RWPE2 (cell line): ENCODE data around the gene PIBF1.

Experiments
- ATAC-seq: fragments of 200-7000 bp; cut with Tn5 transposase; 3 replicates; pipeline ENCODE4 v1.9.1; 2021; ENCODE audit warnings: low read depth
- DNase-seq: peaks from one replicate; pipeline ENCODE4 v3.0.0-alpha.2; 2020; ENCODE audit warnings: low spot score
- H3K27ac ChIP-seq: fragments of 450-650 bp; 2 replicates; pipeline ENCODE4 v1.5.1; 2017; ENCODE audit warnings: mild to moderate bottlenecking; ENCODE audit not compliant: poor library complexity, severe bottlenecking
- H3K27me3 ChIP-seq: fragments of 250-450 bp; sonication (Bioruptor Pico); 2 replicates; pipeline ENCODE4 v1.5.1; 2021; ENCODE audit warnings: mild to moderate bottlenecking, moderate library complexity; ENCODE audit not compliant: insufficient read depth, poor library complexity, severe bottlenecking
- H3K36me3 ChIP-seq: fragments of 250-450 bp; sonication (Bioruptor Pico); 2 replicates; pipeline ENCODE4 v1.5.1; 2020; ENCODE audit warnings: low read depth, mild to moderate bottlenecking, moderate library complexity
- H3K4me1 ChIP-seq: fragments of 250-450 bp; sonication (Bioruptor Pico); 2 replicates; pipeline ENCODE4 v1.5.1; 2021; ENCODE audit warnings: mild to moderate bottlenecking, moderate library complexity; ENCODE audit not compliant: insufficient read depth, poor library complexity, severe bottlenecking
- H3K4me3 ChIP-seq: fragments of 250-450 bp; sonication (Bioruptor Pico); 2 replicates; pipeline ENCODE4 v1.5.1; 2021; ENCODE audit warnings: mild to moderate bottlenecking, moderate library complexity; ENCODE audit not compliant: severe bottlenecking
- H3K9me3 ChIP-seq: fragments of 250-450 bp; sonication (Bioruptor Pico); 2 replicates; pipeline ENCODE4 v1.5.1; 2021; ENCODE audit warnings: mild to moderate bottlenecking, moderate library complexity; ENCODE audit not compliant: severe bottlenecking
- CTCF ChIP-seq: fragments of 450-650 bp; IDR thresholded peaks from one replicate; pipeline ENCODE4 v1.5.1; 2017; ENCODE audit warnings: mild to moderate bottlenecking, moderate library complexity; ENCODE audit not compliant: poor library complexity, severe bottlenecking

PIBF1 gene

GRCh38 chr13:72754111-72754510 is 27.8 kb upstream of the PIBF1 start:
- H3K4me3 ChIP-seq = no peak overlapping the region
- H3K27ac ChIP-seq = no peak overlapping the region
- no peak for TF ChIP-seq CTCF
- H3K4me1 ChIP-seq = no peaks in the 10 kb centered on the region
- ATAC-seq (no peak), DNase-seq (no peak)
- H3K27me3 ChIP-seq = no peaks in the 10 kb centered on the region
- H3K36me3 ChIP-seq = peaks cover 94% of the 10 kb centered on the region
- H3K9me3 ChIP-seq = no peaks in the 10 kb centered on the region

- H3K36me3 ChIP-seq = peaks cover 95% of the 10 kb centered on the region
- H3K27me3 ChIP-seq = no peaks in the 10 kb centered on the region
- TF ChIP-seq CTCF = no peak
- H3K9me3 ChIP-seq = no peaks in the 10 kb centered on the region
- no peak overlapping the region for H3K27ac ChIP-seq
- no peaks in the 10 kb centered on the region for H3K4me1 ChIP-seq
- no peak overlapping the region for H3K4me3 ChIP-seq
- ATAC-seq = no peak
- DNase-seq = no peak
Observed at GRCh38 chr13:72757792-72758535, 24.0 kb upstream of the PIBF1 start.

- H3K36me3 ChIP-seq = peaks cover 93% of the 10 kb centered on the region
Observed at GRCh38 chr13:72760189-72760588, 21.7 kb upstream of the PIBF1 start.

GRCh38 chr13:72763411-72763810 is 18.5 kb upstream of the PIBF1 start:
- no peak for DNase-seq
- Histone ChIP-seq H3K9me3 (no peaks in the 10 kb centered on the region), H3K27me3 (no peaks in the 10 kb centered on the region), H3K36me3 (peaks cover 98% of the 10 kb centered on the region), H3K4me3 (no peak overlapping the region), H3K27ac (no peak overlapping the region), H3K4me1 (no peaks in the 10 kb centered on the region)
- TF ChIP-seq CTCF = no peak
- no peak for ATAC-seq

More at GRCh38 chr13:72760189-72760588, 21.7 kb upstream of the PIBF1 start:
- DNase-seq = no peak
- H3K27ac ChIP-seq = no peak overlapping the region
- no peak for ATAC-seq
- no peak for TF ChIP-seq CTCF
- no peaks in the 10 kb centered on the region for H3K4me1 ChIP-seq
- H3K9me3 ChIP-seq = no peaks in the 10 kb centered on the region
- H3K27me3 ChIP-seq = no peaks in the 10 kb centered on the region
- no peak overlapping the region for H3K4me3 ChIP-seq

GRCh38 chr13:72774019-72774418 is 7.9 kb upstream of the PIBF1 start:
- peak; percentile 57; the same call in 2 of the 3 replicates for ATAC-seq
- Histone ChIP-seq H3K27ac (peak overlapping the region; percentile 2), H3K27me3 (no peaks in the 10 kb centered on the region), H3K4me3 (no peak overlapping the region), H3K9me3 (no peaks in the 10 kb centered on the region), H3K36me3 (peaks cover 100% of the 10 kb centered on the region), H3K4me1 (peaks cover 10% of the 10 kb centered on the region)
- DNase-seq = no peak
- no peak for TF ChIP-seq CTCF
